HG03097 (cell line): ENCODE data around the gene ZNF629.

Experiments used
- ATAC-seq: cut with Tn5 transposase; IDR thresholded peaks from one replicate; pipeline ENCODE4 v1.9.1; 2021; ENCODE audit not compliant: unreplicated experiment, low FRiP score

The ZNF629 gene

GRCh38 chr16:30786115-30786935 is 680 bp downstream of the ZNF629 start:
- ATAC-seq, result no peak

- ATAC-seq, result no peak
These were observed 1.6 kb downstream of the ZNF629 start for GRCh38 chr16:30785126-30786106.

DNA sequence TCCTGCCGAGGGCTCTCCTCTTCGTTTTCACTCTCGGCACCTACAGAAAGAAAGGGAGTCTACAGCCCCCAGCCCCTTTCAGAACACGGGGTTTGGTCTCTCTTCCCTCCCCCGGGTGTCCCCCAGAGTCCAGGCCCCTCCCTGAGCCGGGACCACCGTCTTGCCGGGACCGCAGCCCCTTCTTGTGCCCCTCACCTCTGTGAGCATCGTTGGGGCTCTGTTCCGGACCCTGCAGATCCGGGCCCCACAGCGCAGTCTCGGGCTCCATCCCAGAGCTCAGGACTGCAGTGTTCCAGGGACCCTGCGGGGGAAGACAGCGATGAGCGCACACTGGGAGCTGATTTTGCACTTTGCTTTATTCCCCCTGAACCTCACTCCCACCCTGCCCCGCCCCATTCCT is 2.8 kb downstream of the ZNF629 start:
- no peak for ATAC-seq

DNA sequence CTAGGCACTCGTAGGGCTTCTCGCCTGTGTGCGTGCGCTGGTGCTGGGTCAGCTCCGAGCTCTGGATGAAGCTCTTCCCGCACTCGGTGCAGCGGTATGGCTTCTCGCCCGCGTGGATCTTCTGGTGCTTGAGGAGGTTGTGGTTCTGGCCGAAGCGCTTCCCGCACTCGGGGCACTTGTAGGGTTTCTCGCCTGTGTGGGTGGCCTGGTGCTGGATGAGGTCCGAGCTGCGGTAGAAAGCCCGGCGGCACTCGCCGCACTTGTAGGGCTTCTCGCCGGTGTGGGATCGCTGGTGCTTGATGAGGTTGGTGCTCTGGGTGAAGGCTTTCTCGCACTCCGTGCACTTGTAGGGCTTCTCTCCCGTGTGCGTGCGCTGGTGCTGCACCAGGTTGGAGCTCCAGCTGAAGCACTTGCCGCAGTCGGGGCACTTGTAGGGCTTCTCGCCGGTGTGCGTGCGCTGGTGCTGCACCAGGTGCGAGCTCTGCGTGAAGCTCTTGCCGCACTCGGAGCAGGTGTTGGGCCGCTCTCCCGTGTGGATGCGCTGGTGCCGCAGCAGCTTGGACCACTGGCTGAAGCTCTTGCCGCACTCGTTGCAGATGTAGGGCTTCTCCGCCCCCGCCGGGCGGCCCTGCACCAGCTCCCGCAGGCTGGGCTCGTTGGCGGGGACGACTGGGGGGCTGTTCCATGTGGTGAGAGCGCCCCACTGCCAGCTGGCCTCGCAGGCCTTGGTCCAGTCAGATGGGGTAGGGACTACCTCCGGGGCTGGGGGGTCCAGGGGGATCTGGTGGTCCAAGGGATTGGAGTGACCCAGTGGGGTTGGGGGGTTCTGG is 3.5 kb downstream of the ZNF629 start:
- no peak for ATAC-seq

DNA sequence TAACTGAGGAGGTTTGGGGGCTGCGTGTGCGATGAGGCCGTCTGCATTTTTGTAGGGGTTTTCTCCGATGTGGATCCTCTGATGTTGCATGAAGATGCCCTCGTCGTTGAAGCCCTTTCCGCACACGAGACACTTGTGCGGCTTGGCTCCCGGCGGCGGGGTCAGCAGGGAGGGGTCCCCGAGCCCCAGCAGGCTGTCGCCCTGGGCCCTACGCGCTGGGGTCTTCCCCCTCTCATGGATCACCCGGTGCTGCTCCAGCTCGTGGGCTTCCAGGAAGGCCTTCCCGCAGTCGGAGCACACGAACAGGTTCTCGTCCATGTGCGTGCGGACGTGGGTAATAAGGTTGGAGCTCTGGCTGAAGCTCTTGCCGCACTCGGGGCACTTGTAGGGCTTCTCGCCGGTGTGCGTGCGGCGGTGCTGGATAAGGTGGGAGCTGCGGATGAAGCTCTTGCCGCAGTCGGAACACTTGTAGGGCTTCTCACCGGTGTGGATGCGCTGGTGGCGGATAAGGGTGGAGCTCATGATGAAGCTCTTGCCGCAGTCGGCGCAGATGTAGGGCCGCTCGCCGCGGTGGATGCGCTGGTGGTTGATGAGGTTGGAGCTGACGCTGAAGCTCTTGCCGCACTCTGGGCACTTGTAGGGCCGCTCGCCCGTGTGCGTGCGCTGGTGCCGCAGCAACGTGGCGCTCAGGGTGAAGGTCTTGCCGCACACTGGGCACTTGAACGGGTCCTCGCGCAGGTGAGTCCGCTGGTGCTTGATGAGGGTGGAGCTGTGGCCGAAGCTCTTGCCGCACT is 4.3 kb downstream of the ZNF629 start:
- no peak for ATAC-seq

GRCh38 chr16:30780549-30780948 is 6.5 kb downstream of the ZNF629 start:
- no peak for ATAC-seq

GRCh38 chr16:30780021-30780420 is 7.0 kb downstream of the ZNF629 start:
- ATAC-seq, result no peak

- ATAC-seq, result no peak
These were observed 7.4 kb downstream of the ZNF629 start for GRCh38 chr16:30779596-30779995.

- ATAC-seq, result no peak
These were observed 8.3 kb downstream of the ZNF629 start for GRCh38 chr16:30778549-30779244.

- no peak for ATAC-seq
These were observed 9.3 kb downstream of the ZNF629 start for GRCh38 chr16:30777591-30778297.

- ATAC-seq, result peak; percentile 51
These were observed 11.4 kb downstream of the ZNF629 start for GRCh38 chr16:30775392-30776188.

- no peak for ATAC-seq
These were observed 11.9 kb downstream of the ZNF629 start for GRCh38 chr16:30775131-30775391.

DNA sequence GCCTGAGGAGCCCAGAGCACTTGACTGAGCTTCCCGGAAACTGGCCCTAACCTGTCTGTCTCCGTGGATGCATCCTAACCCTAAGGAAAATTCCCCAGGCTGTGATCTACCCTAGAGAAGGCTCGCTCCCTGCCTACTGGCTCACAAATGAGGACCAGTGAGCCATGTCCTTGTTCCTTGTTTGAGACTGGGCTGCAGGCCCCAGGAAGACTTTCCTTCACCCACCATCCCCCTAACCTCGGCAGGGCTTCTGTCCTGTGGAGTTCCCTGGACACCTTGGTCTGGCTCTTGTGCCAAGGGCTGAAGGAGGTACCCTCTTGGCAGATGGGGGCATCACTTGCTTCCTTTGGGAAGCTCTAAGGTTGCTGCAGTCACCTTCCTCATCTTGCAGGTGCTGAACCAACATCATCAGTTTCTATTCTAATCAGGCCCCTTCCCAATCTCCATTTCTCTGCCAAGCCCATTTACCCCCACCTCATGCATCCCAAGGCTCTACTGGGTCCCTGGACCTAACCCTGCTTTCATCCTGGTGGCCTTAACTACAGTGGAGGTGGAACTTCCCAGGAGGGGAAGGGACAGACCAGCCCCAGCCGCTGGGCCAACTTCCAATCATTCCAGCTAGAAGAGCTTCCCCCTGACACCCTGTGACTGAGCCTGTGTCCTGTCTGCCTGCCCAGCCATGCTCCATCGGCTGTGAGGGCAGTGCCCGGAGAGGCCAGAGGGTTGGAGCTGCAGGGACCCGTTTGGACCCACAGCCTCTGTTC is 12.5 kb downstream of the ZNF629 start:
- no peak for ATAC-seq

- no peak for ATAC-seq
These were observed 13.2 kb downstream of the ZNF629 start for GRCh38 chr16:30773826-30774225.

GRCh38 chr16:30771726-30772125 is 15.3 kb downstream of the ZNF629 start:
- no peak for ATAC-seq

DNA sequence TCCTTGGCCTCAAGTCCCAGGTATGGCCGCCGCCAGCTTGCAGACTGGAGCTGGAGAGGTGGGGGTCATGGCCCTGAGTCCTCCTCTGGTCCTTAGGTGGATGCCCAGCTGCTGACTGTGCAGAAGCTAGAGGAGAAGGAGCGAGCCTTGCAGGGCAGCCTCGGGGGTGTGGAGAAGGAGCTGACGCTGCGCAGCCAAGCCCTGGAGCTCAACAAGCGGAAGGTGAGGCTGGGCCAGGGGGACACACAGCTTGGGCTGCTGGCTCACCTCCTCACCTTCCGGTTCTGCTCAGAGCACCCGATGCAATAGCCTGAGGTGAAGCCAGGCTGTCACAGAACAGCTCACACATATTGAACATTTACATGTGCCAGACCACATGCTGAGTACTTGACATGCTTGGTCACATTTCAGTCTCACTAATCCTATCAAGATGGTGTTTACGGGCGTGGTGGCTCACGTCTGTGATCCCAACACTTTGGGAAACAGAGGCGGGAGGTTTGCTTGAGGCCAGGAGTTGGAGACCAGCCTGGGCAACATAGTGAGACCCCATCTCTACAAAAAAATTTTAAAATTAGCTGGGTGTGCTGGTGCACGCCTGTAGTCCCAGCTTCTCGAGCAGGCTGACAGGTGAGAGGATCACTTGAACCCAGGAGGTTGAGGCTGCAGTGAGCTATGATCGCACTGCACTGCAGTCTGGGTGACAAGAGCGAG is 17.5 kb downstream of the ZNF629 start:
- ATAC-seq, result no peak
